GM12878 (cell line): ENCODE data around the gene BSPRY. TPM values are rescaled to one million over a fixed set of nuclear protein-coding genes. Genes with fewer than 3 reads are reported as not detected.

Experiments
- ATAC-seq: fragments of 200-7000 bp; cut with Tn5 transposase; 3 replicates; pipeline ENCODE4 v1.9.1; 2020; ENCODE audit warnings: mild to moderate bottlenecking, moderate library complexity
- BruUV-seq: library from RNA; stranded (reverse); fragments of 400-500 nt; replicated peaks from 2 replicates; lab custom pipeline; 2021; lab: Mats Ljungman, UMichigan
- CTCF ChIA-PET: fragments of 300-600 bp; sonication (Branson Sonifier 250); formaldehyde crosslinking; extraction: SDS; loops from one replicate; lab custom pipeline; 2021; ENCODE audit warnings: inconsistent platforms; lab: Yijun Ruan, JAX
- POLR2A ChIA-PET: fragments of 350-600 bp; formaldehyde crosslinking; extraction: SDS; loops from one replicate; lab custom pipeline; 2021; ENCODE audit warnings: inconsistent platforms; lab: Charles Lee
- RAD21 ChIA-PET: fragments of 300-600 bp; sonication (Branson Sonifier 250); formaldehyde crosslinking; loops from one replicate; lab custom pipeline; 2023; ENCODE audit warnings: antibody characterized with exemption; ENCODE audit not compliant: unreplicated experiment; lab: Charles Lee
- SMC1A ChIA-PET: fragments of 300-600 bp; sonication (Branson Sonifier 250); formaldehyde crosslinking; loops from one replicate; lab custom pipeline; 2023; ENCODE audit not compliant: unreplicated experiment, uncharacterized antibody; lab: Charles Lee
- DNase-seq: peaks from one replicate; pipeline ENCODE4 v3.0.0-alpha.2; 2011; ENCODE audit warnings: low read depth, low spot score
- FAIRE-seq: peaks from 3 replicates; lab custom pipeline; 2011; peaks lifted over from hg19 to GRCh38; lab: Jason Lieb, UNC
- H2AFZ ChIP-seq: 2 replicates; pipeline ENCODE4 v1.6.0; 2011; ENCODE audit warnings: low read depth, low read length, control low read depth; ENCODE audit not compliant: control insufficient read depth
- H3K27ac ChIP-seq: 2 replicates; pipeline ENCODE4 v1.5.1; 2011; ENCODE audit warnings: control low read depth; ENCODE audit not compliant: control insufficient read depth, insufficient read depth
- H3K27me3 ChIP-seq, 2 experiments: replicated peaks in 1 of 2; 2 replicates each; pipeline versions ENCODE4 v1.6.0 to v1.6.1; 2011; ENCODE audit warnings: low read length in 1 of 2; ENCODE audit not compliant: control insufficient read depth in 2 of 2, insufficient read depth in 2 of 2
- H3K36me3 ChIP-seq, 2 experiments: 2 replicates each; pipeline ENCODE4 v1.5.1; 2011; ENCODE audit warnings: low read length in 1 of 2; ENCODE audit not compliant: control insufficient read depth in 2 of 2, insufficient read depth in 2 of 2
- H3K4me1 ChIP-seq: 2 replicates; pipeline ENCODE4 v1.6.1; 2011; ENCODE audit warnings: mild to moderate bottlenecking, low read length, moderate library complexity, mixed read lengths; ENCODE audit not compliant: control insufficient read depth, insufficient read depth
- H3K4me2 ChIP-seq: 2 replicates; pipeline ENCODE4 v1.6.0; 2011; ENCODE audit warnings: control low read depth; ENCODE audit not compliant: control insufficient read depth, insufficient read depth
- H3K4me3 ChIP-seq: fragments of 200-600 bp; sonication (generic); 2 replicates; pipeline ENCODE4 v1.5.1; 2016
- H3K79me2 ChIP-seq: 2 replicates; pipeline ENCODE4 v1.6.0; 2011; ENCODE audit warnings: low read length; ENCODE audit not compliant: control insufficient read depth, insufficient read depth
- H3K9ac ChIP-seq: 2 replicates; pipeline ENCODE4 v1.8.0; 2011; ENCODE audit warnings: low read length, control low read depth, mixed read lengths; ENCODE audit not compliant: control insufficient read depth, insufficient read depth
- H3K9me3 ChIP-seq: replicated peaks from 3 replicates; pipeline ENCODE4 v1.5.1; 2011; ENCODE audit warnings: mild to moderate bottlenecking, low read length; ENCODE audit not compliant: control insufficient read depth, insufficient read depth
- H4K20me1 ChIP-seq: 2 replicates; pipeline ENCODE4 v1.6.0; 2011; ENCODE audit not compliant: control insufficient read depth, insufficient read depth
- ATF7 ChIP-seq: fragments of 450-650 bp; IDR thresholded peaks from 2 replicates; pipeline ENCODE4 v1.6.1; 2016; ENCODE audit warnings: low read depth, mild to moderate bottlenecking
- BHLHE40 ChIP-seq, 2 experiments: fragments of 450-650 bp in 1 of 2; IDR thresholded peaks; 2 replicates each; pipeline ENCODE4 v1.6.1; 2011 to 2017; ENCODE audit warnings: low read depth in 2 of 2, borderline replicate concordance in 1 of 2, improper control_type of control experiment in 1 of 2, low read length in 1 of 2, mild to moderate bottlenecking in 1 of 2
- BRCA1 ChIP-seq: IDR thresholded peaks from 2 replicates; pipeline ENCODE4 v1.6.1; 2011; ENCODE audit warnings: low read depth, low read length, improper control_type of control experiment
- CBFB ChIP-seq: IDR thresholded peaks from 2 replicates; pipeline ENCODE4 v1.6.1; 2016; ENCODE audit warnings: antibody characterized with exemption, low read depth
- CBX5 ChIP-seq: sonication (generic); IDR thresholded peaks from 2 replicates; pipeline ENCODE4 v1.6.1; 2016; ENCODE audit warnings: low read depth, moderate library complexity, mild to moderate bottlenecking, inconsistent platforms
- EZH2 ChIP-seq: IDR thresholded peaks from 2 replicates; pipeline ENCODE4 v1.6.1; 2012; ENCODE audit warnings: low read depth, mild to moderate bottlenecking, control low read depth, inconsistent platforms, low read length, borderline replicate concordance; ENCODE audit not compliant: control insufficient read depth
- HCFC1 ChIP-seq: fragments of 150-350 bp; IDR thresholded peaks from 2 replicates; pipeline ENCODE4 v1.6.1; 2014; ENCODE audit warnings: low read length
- MXI1 ChIP-seq: fragments of 150-350 bp; IDR thresholded peaks from 2 replicates; pipeline ENCODE4 v1.6.1; 2011; ENCODE audit warnings: low read depth, mild to moderate bottlenecking, inconsistent platforms, low read length, improper control_type of control experiment
- MYB ChIP-seq: fragments of 150-350 bp; IDR thresholded peaks from 2 replicates; pipeline ENCODE4 v1.6.1; 2014; ENCODE audit warnings: mild to moderate bottlenecking, low read depth, low read length, borderline replicate concordance
- NR2F1 ChIP-seq: fragments of 450-650 bp; conservative IDR thresholded peaks from 2 replicates; pipeline ENCODE4 v1.6.1; 2017; ENCODE audit warnings: mild to moderate bottlenecking
- POLR2AphosphoS5 ChIP-seq: IDR thresholded peaks from 2 replicates; pipeline ENCODE4 v1.6.1; 2011; ENCODE audit warnings: mild to moderate bottlenecking, low read length, inconsistent platforms
- RAD21 ChIP-seq: IDR thresholded peaks from 2 replicates; pipeline ENCODE4 v1.6.1; 2011; ENCODE audit warnings: mild to moderate bottlenecking, low read depth, low read length, moderate library complexity; ENCODE audit not compliant: insufficient read depth
- RAD51 ChIP-seq: fragments of 450-650 bp; IDR thresholded peaks from 2 replicates; pipeline ENCODE4 v1.6.1; 2016; ENCODE audit warnings: moderate library complexity, mild to moderate bottlenecking, inconsistent platforms
- RB1 ChIP-seq: fragments of 450-650 bp; formaldehyde crosslinking; IDR thresholded peaks from 2 replicates; pipeline ENCODE4 v1.6.1; 2017; ENCODE audit warnings: mild to moderate bottlenecking, borderline replicate concordance
- RELA ChIP-seq: fragments of 450-650 bp; IDR thresholded peaks from 2 replicates; pipeline ENCODE4 v1.8.0; 2014; ENCODE audit warnings: borderline replicate concordance; ENCODE audit not compliant: partially characterized antibody
- RFX5 ChIP-seq: IDR thresholded peaks from 2 replicates; pipeline ENCODE4 v1.6.1; 2011; ENCODE audit warnings: low read depth, low read length, improper control_type of control experiment
- SIN3A ChIP-seq: IDR thresholded peaks from 2 replicates; pipeline ENCODE4 v1.6.1; 2012; ENCODE audit warnings: low read depth, low read length, improper control_type of control experiment
- ZNF217 ChIP-seq: fragments of 450-650 bp; IDR thresholded peaks from 2 replicates; pipeline ENCODE4 v1.6.1; 2017; ENCODE audit warnings: antibody characterized with exemption, mild to moderate bottlenecking
- ZNF24 ChIP-seq: fragments of 450-650 bp; IDR thresholded peaks from 2 replicates; pipeline ENCODE4 v1.6.1; 2017; ENCODE audit warnings: antibody characterized with exemption, mild to moderate bottlenecking
- WGBS: methylation state at CpG from one replicate; pipeline ENCODE4 v1.1.6; 2016; ENCODE audit warnings: low lambda C conversion rate; ENCODE audit not compliant: insufficient replicate concordance, insufficient coverage; ENCODE audit errors: missing lambda C conversion rate; 5-methylcytosine and 5-hydroxymethylcytosine counted together
- in situ Hi-C: fragments of 300-500 bp; cut with MboI; formaldehyde crosslinking; loops from 9 replicates; pipeline ENCODE4 v1.14.3; 2018; ENCODE audit warnings: mixed read lengths
- intact Hi-C: fragments of 100-400 bp; cut with micrococcal nuclease; formaldehyde crosslinking; loops from one replicate; pipeline ENCODE4 v1.14.2; 2022; ENCODE audit not compliant: unreplicated experiment
- polyA plus RNA-seq, 11 experiments: library from polyadenylated mRNA; depleted of rRNA in 4 of 11; unstranded in 6 of 11; stranded (reverse) in 5 of 11; fragments of >200 nt; fragmentation: Nextera tagmentation in 4 of 11; fragmentation: Illumina TruSeq in 1 of 11; extraction: Ambion mirVana in 4 of 11; extraction: Trizol in 1 of 11; gene quantifications; 1 replicate in 1 of 11; 2 replicates in 10 of 11; pipeline versions ENCODE4 v1.2.1 to v1.2.3, GENCODE V29; 2011 to 2016; ENCODE audit warnings: inconsistent platforms in 2 of 11, missing spikeins in 2 of 11, low read depth in 1 of 11
- total RNA-seq, 4 experiments: library from RNA; depleted of rRNA in 3 of 4; stranded (reverse); fragments of >200 nt in 3 of 4; fragmentation: Illumina TruSeq in 1 of 4; extraction: Trizol in 1 of 4; gene quantifications; 2 replicates each; pipeline versions ENCODE4 v1.2.1 to v1.2.3, GENCODE V29; 2013 to 2021
- TF ChIP-seq, protein P1 (sequence below): fragments of 450-650 bp; formaldehyde crosslinking; IDR thresholded peaks from 2 replicates; pipeline ENCODE4 v1.5.0; 2022; ENCODE audit warnings: mild to moderate bottlenecking, missing genetic modification characterization

Gene BSPRY
- total and polyA plus RNA-seq, 10 of the 15 experiments (the other 5 are each of a cell fraction or from before 2014, with no cell fraction given): 0.45 to 6.3 (median 4.1) TPM

DNA sequence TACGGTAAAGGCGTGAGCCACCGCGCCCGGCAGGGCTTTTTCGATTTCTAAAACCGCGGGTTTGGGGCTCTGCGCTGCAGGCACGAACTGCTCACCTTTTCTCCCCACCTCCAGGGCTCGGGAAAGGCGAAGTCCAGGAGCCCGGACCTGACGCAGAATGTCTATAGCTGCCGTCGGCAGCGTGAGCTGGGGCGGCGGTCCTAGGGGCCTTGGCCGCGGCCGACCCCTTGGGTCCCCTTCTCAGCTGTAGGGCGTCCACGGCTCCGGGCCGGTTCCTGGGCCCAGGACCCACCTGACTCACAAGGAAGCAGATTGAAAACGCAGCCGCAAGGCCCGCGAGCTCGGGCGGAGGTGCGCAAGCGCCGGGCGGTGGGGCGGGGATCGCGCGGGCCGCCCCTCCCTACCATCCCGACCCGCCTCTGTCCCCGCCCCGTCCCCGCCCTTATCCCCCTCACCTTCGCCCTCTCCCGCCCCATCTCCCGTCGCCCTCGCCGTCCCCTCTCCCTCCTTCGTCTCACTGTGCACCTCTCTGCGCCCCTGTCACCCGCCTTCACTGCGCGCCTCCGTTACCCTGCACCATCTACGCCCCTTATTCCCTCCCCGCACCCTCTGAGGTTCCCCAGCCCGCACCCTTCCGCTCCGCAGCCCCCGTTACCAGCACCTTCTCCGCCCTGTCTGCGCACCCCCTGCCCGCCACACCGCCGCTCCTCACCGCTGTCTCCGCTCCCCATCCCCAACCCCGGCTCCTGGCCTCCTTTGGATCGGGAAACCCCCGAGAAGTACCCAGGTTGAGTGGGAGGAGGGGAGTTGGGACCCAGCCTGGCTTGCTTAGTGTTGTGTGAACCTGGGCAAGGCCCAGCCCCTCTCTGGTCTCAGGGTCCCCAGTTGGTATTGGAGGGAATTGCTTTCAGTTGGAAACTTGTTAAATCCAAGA lies 27.6 kb downstream of the BSPRY start, which contains the start of gene HDHD3:
Gene HDHD3, minus strand, starts transcription at position 353 of the 934 bp plus-strand sequence. CDS start 2,632 bp downstream, outside the sequence.
- Histone ChIP-seq H3K79me2 (peaks cover 5% of the 10 kb centered on the region), H3K9ac (peak within 1 kb of the TSS; percentile 92), H3K9me3 (no peaks in the 10 kb centered on the region), H2AFZ (peak within 1 kb of the TSS; percentile 90), H4K20me1 (no peaks in the 10 kb centered on the region), H3K4me2 (peak within 1 kb of the TSS; percentile 79), H3K4me1 (peaks cover 26% of the 10 kb centered on the region), H3K27me3 (no peaks in the 10 kb centered on the region), H3K4me3 (peak within 1 kb of the TSS; percentile 77), H3K27ac (peak within 1 kb of the TSS; percentile 74; the same call in 1 of the 2 replicates), H3K36me3 (peaks cover 5 to 7% of the 10 kb centered on the region in 2 experiments)
- DNase-seq (peak; percentile 40), ATAC-seq (peak; percentile 93), FAIRE-seq (peak; percentile 52)
- intact Hi-C loops: loop anchor here (2.0 kb wide), 1 partner anchor 24 kb away; the partner anchor contains the start of gene ALAD
- 6% methylated on average over 33 of the region's 74 CpGs for WGBS
- ChIA-PET SMC1A (interaction anchor here (0.9 to 1.6 kb wide), 2 partner anchors 10 to 22 kb away, joined by 3 read pairs; no protein-coding TSS in a partner anchor), CTCF (interaction anchor here (0.6 to 1.2 kb wide), 4 partner anchors 9 to 215 kb away, joined by 3 to 4 read pairs (median 3); no protein-coding TSS in a partner anchor), RAD21 (interaction anchor here (0.9 to 2.0 kb wide), 3 partner anchors 24 to 102 kb away, joined by 3 to 6 read pairs (median 3); partner anchors contain the start of genes ALAD and CDC26), POLR2A (interaction anchor here (0.7 to 3.4 kb wide), 4 partner anchors 12 to 38 kb away, joined by 3 to 12 read pairs (median 5); partner anchors contain the start of gene ALAD)
- in situ Hi-C loops: no loop called here
- BruUV-seq: no TSS peak
- TF ChIP-seq NR2F1 (no peak), CBFB (no peak), POLR2AphosphoS5 (peak; percentile 75), ATF7 (no peak), ZNF217 (peak; percentile 27; the same call in 1 of the 2 replicates), MYB (no peak), BRCA1 (no peak), RAD21 (no peak), RB1 (no peak), SIN3A (no peak), ZNF24 (no peak), CBX5 (no peak), RAD51 (no peak), HCFC1 (no peak), EZH2 (no peak), RELA (no peak), MXI1 (no peak), BHLHE40 (IDR thresholded peaks at IDR 0.05; ENCODE audit: borderline replicate concordance in 1 of 2, low read depth in 2 of 2, low read length in 1 of 2) (peak in 1 of 2 experiments; percentile 31; a peak in 1 of 4 replicates), RFX5 (no peak)
- TF ChIP-seq, protein P1, sequence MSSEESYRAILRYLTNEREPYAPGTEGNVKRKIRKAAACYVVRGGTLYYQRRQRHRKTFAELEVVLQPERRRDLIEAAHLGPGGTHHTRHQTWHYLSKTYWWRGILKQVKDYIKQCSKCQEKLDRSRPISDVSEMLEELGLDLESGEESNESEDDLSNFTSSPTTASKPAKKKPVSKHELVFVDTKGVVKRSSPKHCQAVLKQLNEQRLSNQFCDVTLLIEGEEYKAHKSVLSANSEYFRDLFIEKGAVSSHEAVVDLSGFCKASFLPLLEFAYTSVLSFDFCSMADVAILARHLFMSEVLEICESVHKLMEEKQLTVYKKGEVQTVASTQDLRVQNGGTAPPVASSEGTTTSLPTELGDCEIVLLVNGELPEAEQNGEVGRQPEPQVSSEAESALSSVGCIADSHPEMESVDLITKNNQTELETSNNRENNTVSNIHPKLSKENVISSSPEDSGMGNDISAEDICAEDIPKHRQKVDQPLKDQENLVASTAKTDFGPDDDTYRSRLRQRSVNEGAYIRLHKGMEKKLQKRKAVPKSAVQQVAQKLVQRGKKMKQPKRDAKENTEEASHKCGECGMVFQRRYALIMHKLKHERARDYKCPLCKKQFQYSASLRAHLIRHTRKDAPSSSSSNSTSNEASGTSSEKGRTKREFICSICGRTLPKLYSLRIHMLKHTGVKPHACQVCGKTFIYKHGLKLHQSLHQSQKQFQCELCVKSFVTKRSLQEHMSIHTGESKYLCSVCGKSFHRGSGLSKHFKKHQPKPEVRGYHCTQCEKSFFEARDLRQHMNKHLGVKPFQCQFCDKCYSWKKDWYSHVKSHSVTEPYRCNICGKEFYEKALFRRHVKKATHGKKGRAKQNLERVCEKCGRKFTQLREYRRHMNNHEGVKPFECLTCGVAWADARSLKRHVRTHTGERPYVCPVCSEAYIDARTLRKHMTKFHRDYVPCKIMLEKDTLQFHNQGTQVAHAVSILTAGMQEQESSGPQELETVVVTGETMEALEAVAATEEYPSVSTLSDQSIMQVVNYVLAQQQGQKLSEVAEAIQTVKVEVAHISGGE (CRISPR knock-in tag): no peak
